GM18873 (cell line): Measurements from ENCODE around the gene CTNNBL1.
"Not testable (repeated sequence)": the region's sequence is repeated elsewhere in the genome, so short reads cannot be mapped to it uniquely, and the experiment has no call there.

Experiments used
- ATAC-seq: cut with Tn5 transposase; IDR thresholded peaks from one replicate; pipeline ENCODE4 v1.9.1; 2021; ENCODE audit warnings: mild to moderate bottlenecking, moderate library complexity, moderate number of reproducible peaks; ENCODE audit not compliant: unreplicated experiment, low FRiP score

The CTNNBL1 gene

DNA sequence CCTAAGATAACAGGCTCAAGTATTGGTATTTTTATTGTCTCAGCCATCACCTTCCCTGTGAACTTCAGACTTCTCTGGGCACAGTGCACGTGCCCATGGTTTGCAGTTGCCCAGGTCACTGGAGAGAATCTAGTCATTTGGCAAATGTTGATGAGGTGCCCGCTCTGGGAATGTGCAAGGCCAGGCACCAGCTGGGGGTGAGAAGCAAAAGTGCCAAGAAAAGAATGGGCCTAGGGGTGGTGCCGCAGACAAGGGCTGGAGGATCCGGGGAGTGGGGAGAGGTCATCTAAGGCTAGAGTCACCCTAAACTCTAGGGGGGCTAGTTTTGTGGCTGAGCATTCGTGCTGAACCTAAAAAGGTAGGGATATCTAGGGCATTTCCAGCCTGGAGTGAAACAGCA lies 152.0 kb downstream of the CTNNBL1 start:
- no peak for ATAC-seq

- no peak for ATAC-seq
Measured at GRCh38 chr20:37846573-37846972, 152.7 kb downstream of the CTNNBL1 start.

GRCh38 chr20:37848706-37849105 lies 154.9 kb downstream of the CTNNBL1 start:
- no peak for ATAC-seq

GRCh38 chr20:37849156-37849555 lies 155.3 kb downstream of the CTNNBL1 start:
- ATAC-seq = no peak

- ATAC-seq = no peak
Measured at GRCh38 chr20:37849566-37849965, 155.7 kb downstream of the CTNNBL1 start.

GRCh38 chr20:37850036-37850592 lies 156.3 kb downstream of the CTNNBL1 start:
- no peak for ATAC-seq

DNA sequence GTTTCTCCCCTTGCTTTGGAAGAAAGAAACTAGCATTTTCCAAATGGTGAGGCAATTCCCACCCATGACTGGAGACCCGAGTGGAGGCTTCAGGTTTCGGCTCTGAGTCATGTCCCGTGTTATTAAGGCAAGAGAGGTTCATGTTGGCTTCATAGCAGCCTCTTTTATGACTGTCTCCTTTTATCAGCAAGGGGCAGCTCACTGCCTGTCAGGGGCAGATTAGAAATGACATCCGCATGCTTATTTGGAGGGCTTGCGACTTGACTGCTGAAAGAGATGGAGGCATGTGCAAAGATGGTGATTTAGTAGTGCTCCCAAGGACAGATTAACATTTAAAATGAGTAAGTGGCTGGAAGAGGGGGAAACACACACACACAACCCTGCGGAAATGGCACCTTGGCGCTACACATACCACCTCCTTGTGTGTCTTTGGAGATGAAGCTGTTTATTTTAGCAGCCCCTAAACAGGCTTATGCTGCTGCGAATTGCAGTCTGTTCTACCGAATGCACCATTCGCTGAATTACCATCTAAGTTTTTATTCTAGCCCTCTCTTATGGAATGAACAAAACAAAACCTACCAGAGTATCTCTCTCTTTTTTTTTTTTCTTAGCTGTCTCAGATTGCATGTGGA lies 157.0 kb downstream of the CTNNBL1 start:
- no peak for ATAC-seq

- no peak for ATAC-seq
Measured at GRCh38 chr20:37852666-37853065, 158.8 kb downstream of the CTNNBL1 start.

DNA sequence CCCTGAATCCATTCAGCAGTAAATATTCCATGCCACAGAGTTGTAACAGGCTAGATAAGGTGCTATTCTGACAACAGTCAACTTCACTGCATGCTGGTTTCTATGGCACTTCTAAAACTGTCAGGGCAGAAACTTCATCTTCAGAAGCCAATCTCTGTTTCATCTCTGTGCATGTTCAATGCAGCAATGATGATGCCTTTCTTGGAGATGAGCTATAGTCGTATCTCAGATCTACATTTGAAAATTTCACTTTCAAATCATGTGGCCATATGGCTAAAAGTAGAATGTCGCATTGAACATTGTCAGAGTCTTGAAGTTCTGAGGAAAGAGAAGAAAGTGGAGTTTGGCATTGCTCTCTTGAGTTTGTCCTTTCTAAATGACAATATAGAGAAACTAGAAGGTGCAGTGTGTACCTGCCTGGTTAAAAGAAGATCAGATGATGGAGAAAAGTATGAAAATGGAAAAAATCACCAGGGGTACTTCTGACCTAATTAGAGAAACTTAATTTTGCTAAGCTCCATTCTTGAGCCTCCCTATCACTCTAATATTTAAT lies 160.1 kb downstream of the CTNNBL1 start:
- no peak for ATAC-seq

GRCh38 chr20:37856034-37856433 lies 162.2 kb downstream of the CTNNBL1 start:
- ATAC-seq = not testable (repeated sequence)

GRCh38 chr20:37856932-37857660 lies 163.3 kb downstream of the CTNNBL1 start:
- no peak for ATAC-seq

- no peak for ATAC-seq
Measured at GRCh38 chr20:37859406-37860171, 165.8 kb downstream of the CTNNBL1 start.

- ATAC-seq = no peak
Measured at GRCh38 chr20:37863289-37863688, 169.5 kb downstream of the CTNNBL1 start.

GRCh38 chr20:37864298-37864697 lies 170.5 kb downstream of the CTNNBL1 start:
- no peak for ATAC-seq

- no peak for ATAC-seq
Measured at GRCh38 chr20:37866051-37866450, 172.2 kb downstream of the CTNNBL1 start.

DNA sequence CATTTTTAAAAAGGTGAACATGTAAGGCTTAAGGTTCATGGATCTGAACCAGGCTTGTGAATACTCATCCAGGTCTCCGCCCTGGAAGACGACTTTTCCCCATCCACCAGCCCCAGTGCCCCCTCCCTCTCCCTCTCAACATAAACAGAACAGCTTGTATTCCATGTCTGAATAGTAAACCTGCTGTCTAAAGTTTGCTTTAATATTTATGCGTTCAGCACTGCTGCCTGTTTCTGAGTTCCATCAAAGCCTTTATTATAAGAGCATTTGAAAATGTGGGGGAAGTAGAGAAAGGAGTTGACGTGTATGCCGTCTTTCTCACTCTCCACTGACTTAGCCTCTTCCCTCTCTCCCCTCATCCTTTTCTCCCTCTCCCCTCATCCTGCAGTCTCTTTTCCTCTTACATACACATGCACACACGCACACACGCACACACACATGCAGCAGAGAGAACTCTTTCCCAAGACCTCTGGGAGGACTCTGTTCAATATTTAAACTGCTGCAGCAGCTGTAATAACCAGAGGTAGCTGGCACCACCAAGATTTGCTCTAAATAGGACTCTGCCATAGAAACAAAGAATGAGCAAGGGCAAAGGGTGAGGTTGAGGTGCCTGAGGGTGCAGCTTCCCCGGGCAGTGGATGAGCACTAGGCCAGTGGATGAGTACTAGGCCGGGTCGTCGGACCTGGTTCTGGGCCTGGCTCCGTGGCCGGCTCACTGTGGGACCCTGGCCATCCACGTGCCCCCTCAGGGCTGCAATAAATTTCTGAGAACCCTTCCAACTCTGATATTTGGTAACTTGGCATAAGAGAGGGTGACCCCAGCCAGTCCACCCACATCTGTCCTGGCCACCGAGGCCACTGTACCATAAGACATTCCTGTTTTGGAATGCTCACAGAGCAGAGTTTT lies 173.7 kb downstream of the CTNNBL1 start:
- ATAC-seq = no peak

DNA sequence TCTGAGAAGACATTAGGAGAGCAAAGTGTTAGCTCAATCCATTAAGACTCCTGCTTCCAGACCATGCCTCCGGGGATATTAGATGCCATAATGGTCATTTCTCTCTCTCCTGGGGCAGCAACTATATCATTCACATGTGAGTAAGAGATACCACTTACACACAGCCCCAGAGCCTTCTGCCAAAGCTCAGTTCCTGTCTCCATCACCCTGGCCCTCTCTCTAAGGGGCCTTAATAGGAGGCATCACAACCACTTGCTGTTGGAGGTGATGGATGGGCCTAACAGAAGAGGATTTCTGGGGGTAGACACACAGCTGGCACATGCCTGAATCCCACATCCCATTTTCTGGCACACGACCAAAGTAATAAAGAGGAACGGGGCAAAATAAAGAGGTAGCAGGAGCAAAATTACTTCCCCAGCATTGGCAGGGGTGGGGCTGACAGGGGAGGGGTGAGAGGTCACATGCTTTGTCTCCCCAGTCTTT lies 175.1 kb downstream of the CTNNBL1 start:
- no peak for ATAC-seq

- ATAC-seq = no peak
Measured at GRCh38 chr20:37869334-37869861, 175.6 kb downstream of the CTNNBL1 start.

- no peak for ATAC-seq
Measured at GRCh38 chr20:37870294-37870693, 176.5 kb downstream of the CTNNBL1 start.
